Measurements from ENCODE around the gene NHEJ1.

Gene NHEJ1

DNA sequence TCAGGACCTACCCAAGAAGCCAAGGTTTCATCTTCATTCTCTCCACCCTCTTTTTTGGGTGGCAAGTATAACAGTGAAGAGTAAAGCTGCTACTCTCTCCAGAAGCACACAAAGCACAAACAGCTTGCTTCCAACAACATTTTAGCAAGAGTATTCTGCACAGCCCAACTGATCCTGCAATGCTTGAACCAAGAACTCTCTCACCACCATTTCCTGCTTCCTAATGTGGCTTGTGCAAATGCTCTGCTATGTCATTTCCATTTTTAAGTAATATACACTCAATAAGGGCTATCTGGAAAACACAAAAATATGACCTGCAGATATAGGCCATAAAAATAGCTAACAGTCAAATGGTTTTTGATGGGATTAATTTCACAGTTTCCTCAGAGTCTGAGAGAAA, 75.8 kb downstream of the NHEJ1 start:
- no peak for DNase-seq

DNA sequence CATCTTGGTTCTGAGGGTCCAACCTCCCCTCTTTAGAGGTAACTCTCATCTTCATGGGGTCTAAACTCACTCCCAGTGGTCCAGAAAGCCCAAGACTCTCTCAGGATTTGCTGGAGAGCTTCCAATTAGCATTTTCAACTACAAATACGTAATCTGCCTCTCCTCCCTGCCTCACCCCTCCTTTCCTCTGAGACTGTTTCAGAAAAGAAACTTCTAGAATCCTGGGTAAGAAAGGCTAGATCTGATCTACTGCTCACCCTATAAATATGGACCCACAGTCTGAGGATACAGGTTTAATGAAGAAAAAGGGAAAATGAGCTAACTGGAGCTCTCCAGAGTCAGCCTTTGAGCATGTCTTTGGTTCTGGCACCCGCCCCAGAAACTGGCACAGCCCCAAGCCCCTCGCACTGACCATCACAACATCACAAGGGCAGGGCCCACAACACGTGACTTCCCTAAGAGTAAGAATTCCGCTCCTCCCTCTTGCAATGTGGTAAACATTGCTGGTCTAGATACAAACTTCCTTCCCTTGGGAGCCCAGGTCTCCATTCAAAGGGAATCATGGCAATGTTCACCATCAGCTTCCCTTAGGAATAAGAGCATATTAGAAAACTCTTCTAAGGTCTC, 78.2 kb downstream of the NHEJ1 start:
- DNase-seq: no peak

DNA sequence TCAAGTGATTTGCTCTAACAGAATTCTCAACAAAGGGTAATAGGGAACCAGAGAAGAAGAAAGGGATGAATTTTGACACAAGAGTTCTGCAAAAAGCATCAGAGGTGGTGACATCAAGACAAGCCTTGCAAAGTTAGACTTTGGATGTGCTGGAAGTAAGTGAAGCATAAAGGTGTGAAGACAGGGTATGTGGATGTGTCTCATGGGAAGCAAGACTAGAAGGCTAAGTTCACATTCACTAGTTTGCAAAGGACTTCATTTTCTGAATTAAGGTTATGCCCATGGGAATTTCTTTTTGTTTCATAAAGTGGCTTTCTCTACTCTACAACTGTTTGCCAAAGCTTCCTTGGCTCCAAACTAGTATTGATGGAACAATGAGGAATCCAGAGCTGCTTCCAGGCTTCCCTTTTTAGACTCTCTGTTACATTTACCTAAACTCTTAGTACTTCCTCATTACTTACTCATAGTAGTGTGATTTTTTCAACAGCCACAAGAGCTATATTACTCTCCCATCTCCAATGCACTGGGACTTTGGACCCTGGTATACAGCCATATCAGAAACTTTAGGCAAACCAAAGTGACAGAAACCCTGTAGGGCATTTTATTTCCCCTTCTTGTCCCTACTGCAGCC, 78.8 kb downstream of the NHEJ1 start:
- DNase-seq: no peak

DNA sequence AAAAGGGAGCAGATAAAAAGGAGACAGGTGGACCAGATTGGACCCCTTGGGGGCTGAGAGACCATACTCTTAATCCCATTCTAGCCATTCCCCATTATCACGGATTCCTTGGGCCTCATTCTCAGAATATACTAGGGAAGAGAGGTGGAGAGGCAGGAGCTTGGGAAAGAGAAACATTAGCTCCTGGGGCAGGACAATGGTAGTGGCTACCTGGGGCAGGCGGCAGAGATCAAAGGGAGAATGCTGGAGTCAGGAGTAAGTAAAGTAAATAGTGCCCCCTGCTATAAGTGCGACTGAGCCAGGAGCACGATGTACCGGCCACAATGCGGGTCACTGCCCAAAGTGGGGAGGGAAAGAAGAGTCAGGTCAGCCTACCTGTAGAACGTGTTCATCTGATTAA, 79.5 kb downstream of the NHEJ1 start:
- no peak for DNase-seq

DNA sequence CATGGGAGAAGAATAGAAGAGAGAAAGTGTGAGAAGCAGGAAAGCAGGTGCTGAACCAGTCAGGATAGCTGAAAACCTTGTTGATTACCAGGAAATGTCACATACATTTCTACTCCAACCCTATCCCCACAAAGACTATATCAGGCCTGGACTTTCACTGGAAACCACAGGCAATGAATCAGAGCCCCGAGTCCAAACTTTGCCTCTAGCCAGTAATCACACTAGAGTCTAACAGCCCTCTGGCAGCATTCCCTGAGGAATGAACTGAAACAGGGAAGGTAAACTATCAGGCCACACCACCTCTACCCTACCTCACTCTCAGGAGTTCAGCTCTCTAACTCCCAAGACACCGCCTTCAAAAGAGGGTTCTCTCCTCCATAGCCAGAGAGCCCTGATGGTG, 81.2 kb downstream of the NHEJ1 start:
- no peak for DNase-seq

DNA sequence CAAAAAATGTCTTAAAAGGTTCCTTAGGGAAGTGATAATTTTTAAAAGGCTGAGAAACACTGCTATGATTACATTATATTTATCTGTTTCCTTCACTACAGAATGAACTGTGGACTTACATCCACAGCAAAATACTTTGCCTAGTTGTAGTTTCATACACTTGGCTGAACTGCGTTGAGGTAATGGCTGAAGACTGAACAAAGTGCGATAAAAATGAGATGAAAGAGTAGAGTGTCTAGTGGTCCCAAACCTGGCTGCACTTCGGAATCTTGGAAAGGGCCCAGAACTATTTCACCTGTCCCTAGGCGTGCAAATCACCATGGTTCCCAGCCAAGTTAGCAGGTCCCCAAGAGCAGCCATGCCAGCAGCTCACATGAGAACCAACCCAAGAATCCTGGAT, 81.7 kb downstream of the NHEJ1 start:
- no peak for DNase-seq

DNA sequence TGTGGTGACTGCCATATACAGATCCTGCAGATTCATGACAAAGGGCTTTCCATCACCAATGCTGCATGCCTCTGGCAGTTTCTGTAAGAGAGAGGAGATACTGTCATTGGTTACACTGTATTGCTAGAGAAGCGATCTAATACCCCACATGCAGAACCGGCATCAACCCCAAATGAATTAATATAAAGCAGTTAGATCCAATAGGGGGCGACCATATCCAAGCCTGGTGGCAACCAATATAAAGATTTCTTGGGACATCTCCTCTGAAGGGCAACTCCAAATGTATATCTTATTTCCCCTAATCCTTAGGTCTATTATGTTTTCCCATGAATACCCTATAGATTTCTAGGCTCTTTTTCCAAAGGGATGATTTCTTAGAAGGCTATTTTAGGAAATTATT, 82.5 kb downstream of the NHEJ1 start:
- DNase-seq: no peak

DNA sequence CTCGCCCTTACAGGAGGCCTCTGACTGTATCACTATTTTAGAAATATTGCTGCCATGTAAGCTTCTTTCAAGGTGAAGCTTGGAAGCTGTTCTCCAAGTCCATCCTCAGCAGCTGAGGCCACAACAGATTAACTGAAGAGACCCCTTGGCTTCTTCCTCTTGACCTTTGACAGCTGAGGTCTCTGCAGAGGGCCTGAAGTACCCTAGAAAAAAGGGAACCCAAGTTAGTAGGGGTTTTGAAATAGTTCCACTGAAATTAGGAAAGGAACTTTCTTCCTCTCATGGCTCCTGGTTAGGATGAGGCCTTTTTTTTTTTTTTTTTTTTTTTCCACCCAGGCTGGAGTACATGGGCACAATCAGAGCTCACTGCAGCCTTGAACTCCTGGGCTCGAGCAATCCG, 84.4 kb downstream of the NHEJ1 start:
- DNase-seq: no peak

DNA sequence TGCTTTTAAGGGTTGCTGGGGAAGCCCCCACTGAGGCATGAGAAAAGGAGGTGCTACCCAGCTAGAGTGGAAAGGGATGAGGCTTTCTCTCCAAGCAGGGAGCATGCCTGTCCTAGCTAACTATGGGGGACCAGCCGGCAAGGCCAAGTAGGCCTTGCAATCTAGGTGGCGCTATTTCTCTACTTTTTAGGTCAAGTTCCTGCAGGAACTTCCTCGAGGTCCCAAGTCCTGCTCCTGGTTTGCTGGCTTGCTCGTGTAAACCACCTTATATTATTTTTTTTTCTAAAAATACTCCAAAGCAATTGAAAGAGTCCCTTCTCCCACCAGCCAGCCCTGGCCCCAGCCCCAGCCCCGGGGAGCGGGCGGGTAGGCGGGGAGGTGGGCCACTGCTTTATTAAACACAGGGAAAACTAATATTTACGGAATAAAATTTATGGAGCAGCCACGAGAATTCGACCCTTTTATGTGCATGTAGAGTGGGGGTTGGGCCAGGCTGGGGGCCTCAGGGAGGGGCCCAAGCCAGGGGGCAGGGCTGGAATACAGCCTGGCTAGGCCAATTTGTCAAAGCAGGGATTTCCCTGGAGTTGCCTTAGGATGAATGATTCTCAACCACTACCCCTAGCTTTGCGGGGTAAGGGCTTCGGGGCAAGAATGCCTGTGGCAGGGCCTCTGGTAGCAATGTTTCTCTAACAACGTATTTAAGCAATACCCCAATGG, 87.0 kb downstream of the NHEJ1 start:
- no peak for DNase-seq

DNA sequence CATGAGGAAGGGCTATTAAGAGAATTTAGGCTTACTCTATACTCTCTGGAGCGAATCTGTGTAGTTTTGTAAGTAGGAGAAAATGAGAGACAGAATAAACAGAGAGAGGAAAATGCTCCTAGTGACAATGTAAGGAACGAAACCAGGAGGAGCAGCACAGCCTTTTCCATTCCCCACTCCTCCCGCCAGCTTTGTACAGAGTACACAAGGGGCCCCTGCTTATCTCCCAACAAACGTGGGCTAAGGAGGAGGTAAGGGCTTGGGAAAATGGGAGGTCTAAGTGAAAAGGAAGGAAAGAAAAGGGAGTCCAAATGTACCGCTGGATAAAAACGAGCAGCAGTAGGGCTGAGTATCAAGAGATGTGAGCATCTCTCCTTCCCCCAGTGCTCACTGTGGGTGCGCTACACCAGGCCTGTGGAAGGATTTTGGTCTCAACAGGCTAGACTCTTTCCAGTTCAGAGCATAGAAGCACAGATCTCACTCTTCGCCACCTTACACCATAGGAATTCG, 87.8 kb downstream of the NHEJ1 start:
- no peak for DNase-seq

DNA sequence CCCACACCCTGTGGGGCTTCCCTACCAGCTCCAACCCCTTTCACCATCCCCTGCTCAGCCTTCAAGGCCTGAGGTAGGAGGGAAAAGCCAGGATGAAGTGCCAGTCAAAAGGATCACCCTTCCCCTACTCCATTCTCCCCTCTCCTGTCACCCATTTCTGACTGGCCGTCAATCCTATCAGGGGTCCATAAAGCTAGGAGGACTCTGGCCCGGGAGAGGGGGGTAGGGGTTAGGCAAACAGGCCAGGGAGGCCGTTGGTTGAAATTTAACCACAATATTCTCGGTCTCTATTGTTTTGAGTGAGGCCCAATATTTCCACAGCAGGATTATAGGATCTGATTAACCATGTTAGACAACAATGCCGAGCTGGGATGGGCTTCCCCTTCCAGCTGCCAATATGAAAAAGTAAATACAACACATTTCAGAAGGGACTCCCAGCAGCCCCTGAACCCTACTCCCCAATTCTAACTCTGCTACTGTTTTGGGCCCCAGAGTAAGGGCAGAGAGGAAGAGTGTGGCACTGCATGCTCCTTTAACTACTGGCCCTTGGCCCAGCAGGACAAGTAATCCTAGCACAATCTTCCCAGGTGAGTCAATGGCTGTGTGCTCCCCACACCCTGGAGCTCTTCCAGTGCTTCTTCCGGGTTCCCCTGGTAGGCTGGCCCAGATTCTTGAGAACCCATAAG, 89.3 kb downstream of the NHEJ1 start:
- DNase-seq: no peak

DNA sequence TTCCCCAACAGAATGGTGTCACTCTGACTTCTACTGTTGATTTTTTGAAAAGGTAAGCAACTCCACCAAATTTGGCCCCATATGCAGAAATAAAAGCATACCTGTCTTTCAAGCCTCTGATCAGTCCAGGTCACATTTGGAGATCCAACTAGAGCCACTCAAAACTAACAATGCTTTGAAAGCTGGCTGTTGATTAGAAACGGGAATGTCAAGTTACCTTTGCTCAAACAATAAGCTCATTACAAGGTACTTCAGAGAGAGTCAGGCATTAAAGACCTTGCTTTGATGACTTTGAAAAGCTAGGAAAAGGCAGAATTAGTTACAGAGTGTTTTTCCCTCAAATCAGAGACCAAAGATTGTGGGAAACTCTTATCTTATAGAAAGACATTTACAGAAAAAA, 95.1 kb downstream of the NHEJ1 start:
- DNase-seq: no peak

DNA sequence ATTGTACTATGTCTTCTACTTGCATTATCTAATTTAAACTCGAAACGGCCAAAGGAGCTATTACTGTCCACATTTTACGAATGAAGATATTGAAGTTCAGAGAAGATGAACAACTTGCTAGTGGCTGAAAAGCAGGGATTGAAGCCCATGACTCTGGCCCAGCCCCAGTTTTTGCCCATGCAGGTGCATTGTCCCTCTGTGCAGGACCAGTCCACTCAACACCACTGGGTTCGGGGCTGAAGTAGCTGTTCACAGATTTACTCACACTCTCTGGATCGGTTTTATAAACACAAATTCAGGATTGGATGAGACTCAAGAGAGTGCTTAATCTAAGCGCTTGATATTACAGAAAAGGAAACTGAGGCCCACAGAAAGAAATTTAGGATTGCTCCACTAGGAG, 98.5 kb downstream of the NHEJ1 start:
- DNase-seq: no peak

DNA sequence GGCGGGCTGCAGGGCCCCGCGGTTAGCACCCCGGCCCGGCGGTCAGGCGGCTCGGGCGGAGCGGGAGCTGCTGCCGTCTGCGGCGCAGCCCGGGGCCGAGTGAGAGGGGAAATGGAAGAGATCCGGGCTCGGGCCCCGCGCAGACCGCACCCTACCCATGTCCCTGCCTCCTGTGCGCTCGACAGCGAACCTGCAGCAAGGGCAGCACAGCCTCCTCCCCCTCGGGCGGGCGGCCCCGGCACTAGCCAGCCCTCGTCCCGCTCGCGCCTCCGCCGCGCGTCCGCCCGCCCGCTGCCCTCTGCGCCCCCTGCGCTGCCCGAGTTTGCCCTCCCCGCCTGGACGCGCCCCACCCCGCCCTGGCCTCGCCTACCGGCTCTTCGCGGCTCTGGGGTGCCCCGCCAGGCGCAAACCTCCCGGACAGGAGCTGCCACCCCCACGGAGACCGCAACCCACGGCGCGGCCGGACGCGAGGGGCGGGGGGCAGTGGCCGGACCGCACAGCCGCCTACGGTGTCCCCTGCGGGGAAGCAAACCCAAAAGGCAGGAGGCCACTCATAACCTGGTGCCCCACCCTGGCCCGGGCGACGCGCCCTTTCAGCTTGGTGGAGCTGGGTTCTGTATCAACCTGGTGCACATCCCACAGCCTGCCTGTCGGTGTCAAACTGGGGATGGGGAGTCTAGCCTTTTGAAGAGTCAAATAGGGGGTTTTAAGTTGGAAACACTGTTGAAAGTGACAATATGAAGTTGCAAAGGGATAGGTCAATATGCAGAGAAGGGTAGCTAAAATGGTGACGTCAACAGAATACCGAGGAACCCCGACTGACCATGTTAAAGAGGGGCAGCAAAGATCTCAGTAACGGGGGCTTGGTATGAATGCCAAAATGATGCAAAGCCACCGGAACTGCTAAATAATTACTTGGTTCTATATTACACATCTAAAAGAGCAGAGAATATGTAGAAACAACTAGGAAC, 99.5 kb downstream of the NHEJ1 start, which contains the start of gene IHH:
Gene IHH, minus strand, starts transcription at position 101 of the 971 bp plus-strand sequence. CDS start 454 bp downstream, outside the sequence.
- DNase-seq: no peak

DNA sequence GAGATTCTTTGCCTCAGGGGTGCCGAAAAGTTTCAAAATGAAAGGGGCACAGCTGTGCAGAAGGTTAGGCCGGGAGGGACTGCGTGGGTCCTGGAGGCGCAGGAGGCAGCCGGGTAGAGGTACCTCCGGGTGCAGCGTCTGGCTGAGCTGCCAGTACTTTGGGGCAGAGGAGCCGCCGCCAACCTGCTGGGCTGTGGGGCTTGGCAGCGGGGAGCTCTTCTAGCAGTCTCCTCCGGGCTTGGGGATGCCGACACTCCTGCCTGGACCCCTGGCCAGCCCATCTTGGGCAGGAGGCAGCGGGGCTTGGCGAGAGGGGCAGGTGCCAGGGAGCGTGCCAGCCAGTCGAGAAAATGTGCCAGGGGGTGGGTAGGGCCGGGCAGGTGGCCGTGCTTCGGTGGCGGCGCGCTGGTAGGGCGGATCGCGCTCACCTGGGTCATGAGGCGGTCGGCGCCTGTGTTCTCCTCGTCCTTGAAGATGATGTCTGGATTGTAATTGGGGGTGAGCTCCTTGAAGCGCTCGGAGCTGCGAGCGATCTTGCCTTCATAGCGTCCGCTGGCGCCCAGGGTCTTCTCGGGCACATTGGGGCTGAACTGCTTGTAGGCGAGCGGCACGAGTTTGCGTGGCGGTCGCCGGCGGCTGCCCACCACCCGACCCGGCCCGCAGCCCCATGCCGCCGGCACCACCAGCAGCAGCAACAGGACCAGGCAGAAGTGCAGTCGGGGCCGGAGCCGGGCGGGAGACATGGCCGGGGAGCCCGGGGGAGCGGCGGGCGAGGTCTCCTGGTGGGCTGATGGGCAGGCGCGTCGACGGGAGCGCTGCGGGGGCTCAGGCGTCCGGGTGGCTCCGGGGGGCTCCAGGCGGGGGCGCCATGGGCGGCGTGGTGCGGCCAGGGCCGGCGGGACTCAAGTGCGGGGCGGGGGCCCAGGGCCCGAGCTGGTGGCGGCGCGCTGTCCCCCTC, 100.6 kb downstream of the NHEJ1 start:
- no peak for DNase-seq

DNA sequence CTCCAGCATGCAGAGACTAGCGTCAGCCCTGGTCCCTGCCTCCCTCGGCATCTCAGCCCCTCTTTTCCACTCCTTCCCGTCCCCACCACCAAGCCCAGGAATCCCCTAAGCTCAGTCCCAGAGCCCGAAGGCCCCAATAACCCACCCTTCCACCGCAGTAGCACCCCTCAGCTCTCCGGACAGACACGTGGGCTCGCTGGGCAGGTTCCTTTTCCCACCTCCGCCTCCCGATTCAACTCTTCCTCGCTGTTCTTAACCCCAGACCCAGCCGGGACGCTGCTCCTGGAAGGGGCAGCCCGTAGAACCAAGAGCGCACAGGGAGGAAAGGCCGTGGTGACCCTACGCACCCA, 101.3 kb downstream of the NHEJ1 start:
- DNase-seq: no peak

DNA sequence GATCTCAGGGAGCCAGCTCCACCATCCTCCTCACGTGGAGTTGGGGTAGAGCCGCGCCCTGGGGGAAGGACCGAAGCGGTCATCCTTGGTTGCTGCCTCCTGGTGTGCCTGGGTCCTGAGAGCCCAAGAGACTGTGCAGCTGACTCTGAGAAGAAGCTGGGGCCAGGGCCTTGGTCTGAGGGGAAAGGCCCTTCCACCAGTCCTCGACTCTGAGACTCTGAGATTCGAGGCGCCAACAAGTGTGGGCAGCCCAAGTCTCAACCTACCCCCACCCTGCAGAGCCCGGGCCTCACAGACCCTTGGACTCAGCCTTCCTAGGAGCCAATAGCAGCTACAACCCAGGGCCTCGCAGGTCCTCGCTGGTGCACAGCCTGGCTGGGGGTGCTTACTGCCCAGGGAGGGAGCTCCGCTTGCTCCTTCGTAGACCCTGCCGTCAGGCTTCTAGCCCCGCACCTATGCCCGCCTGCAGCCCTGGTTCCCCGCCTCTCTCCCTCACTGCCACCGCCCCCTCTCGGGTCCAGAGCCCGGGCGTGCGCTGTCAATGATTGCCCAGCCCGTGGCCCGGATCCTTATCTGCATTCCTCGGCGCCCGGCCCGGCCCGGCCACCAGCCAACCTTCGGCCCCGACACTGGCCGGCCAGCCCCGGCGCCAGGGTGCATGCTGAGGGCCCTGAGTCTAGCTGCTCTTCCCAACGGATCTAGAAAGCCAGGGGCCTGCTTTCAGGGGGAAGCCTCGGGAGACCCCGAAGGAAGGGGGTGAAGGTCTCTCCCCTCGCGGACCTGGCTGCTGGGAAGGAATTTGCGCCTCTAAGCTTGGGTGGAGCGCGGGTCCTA, 101.9 kb downstream of the NHEJ1 start:
- DNase-seq: no peak

DNA sequence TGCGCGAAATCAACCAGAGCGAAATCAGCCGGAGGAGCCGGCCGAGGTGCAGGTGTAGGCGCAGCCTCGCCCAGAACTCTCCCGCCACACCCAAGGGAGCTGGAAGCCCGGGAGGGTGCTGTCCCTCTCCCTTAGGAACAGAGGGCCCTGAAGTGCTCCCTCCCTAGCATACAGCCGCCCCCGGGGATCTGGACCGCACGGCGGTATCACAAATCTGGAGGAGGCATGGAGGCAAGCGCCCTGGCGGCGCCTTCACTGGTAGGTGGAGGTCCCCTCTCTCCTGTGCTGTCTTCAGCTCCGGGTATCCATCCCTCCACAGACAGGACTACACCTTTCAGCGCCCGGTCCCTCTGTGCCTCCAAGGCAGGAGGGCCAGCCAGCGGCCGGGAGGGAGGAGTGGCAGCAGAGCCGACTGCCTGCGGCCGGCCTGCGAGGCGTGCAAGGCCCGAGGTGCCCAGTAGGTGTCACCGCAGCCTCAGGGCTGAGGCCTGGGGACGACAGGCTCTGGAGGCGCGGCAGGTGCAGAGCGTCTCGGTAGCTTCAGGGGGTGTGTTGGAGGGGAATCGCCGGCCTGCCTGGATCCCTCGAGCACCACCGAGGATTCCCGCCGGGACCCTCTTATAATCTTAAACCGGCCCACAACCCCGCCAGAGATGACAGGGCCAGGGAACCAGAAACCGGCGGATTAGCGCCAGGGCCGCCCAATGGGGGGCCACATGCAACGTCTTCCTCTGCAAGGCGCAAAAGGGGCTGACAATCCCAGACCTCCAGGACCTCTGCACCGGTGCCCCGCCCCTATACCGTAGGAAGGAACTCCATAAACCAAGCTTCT, 102.7 kb downstream of the NHEJ1 start:
- no peak for DNase-seq

All from amniotic stem cell (primary cell).